ENCODE results near the gene CPNE8. TPM values are rescaled to one million over a fixed set of nuclear protein-coding genes. Genes with fewer than 3 reads are reported as not detected.

Gene CPNE8
- 13.6 TPM for polyA plus RNA-seq (2013, experiment 1 of 2)
- 11.9 TPM for polyA plus RNA-seq (2013, experiment 2 of 2)

- Histone ChIP-seq H3K36me3 (ENCODE audit: control insufficient read depth, insufficient read depth, low read length) (no peaks in the 10 kb centered on the region), H3K4me1 (ENCODE audit: control insufficient read depth, insufficient read depth, low read length, poor library complexity, severe bottlenecking) (no peaks in the 10 kb centered on the region), H3K27ac (ENCODE audit: low read depth, low read length, severe bottlenecking) (peak within 1 kb of the TSS; percentile 92), H3K9me3 (ENCODE audit: control insufficient read depth, low read length) (no peaks in the 10 kb centered on the region), H3K4me3 (ENCODE audit: extremely low read depth, insufficient read depth, low read length, poor library complexity, severe bottlenecking) (peak within 1 kb of the TSS; percentile 68)
- 0 to 1% methylated on average over 24 to 31 of the region's 54 CpGs for WGBS, 2 experiments (ENCODE audit: insufficient coverage in 2 of 2)
These were observed at the start of gene CPNE8 for GRCh38 chr12:38905480-38906351. Gene CPNE8, minus strand, starts transcription at chr12:38905591. Its CDS starts 57 bp downstream, at chr12:38905534.

GRCh38 chr12:38954238-38954873 is 49.0 kb upstream of the CPNE8 start:
- no peaks in the 10 kb centered on the region for H3K9me3 ChIP-seq (ENCODE audit: control insufficient read depth, low read length)

GRCh38 chr12:38949363-38949762 is 44.0 kb upstream of the CPNE8 start:
- Histone ChIP-seq H3K4me3 (ENCODE audit: extremely low read depth, insufficient read depth, low read length, poor library complexity, severe bottlenecking) (no peak overlapping the region), H3K4me1 (ENCODE audit: control insufficient read depth, insufficient read depth, low read length, poor library complexity, severe bottlenecking) (no peaks in the 10 kb centered on the region), H3K36me3 (ENCODE audit: control insufficient read depth, insufficient read depth, low read length) (no peaks in the 10 kb centered on the region), H3K9me3 (ENCODE audit: control insufficient read depth, low read length) (no peaks in the 10 kb centered on the region), H3K27ac (ENCODE audit: low read depth, low read length, severe bottlenecking) (no peak overlapping the region)
- 75 to 86% methylated on average over 1 of the region's 2 CpGs for WGBS, 2 experiments (ENCODE audit: insufficient coverage in 2 of 2)

More at GRCh38 chr12:38954238-38954873, 49.0 kb upstream of the CPNE8 start:
- Histone ChIP-seq H3K4me1 (ENCODE audit: control insufficient read depth, insufficient read depth, low read length, poor library complexity, severe bottlenecking) (no peaks in the 10 kb centered on the region), H3K36me3 (ENCODE audit: control insufficient read depth, insufficient read depth, low read length) (no peaks in the 10 kb centered on the region), H3K4me3 (ENCODE audit: extremely low read depth, insufficient read depth, low read length, poor library complexity, severe bottlenecking) (no peak overlapping the region), H3K27ac (ENCODE audit: low read depth, low read length, severe bottlenecking) (no peak overlapping the region)
- 92 to 94% methylated on average over 2 to 3 of the region's 3 CpGs for WGBS, 2 experiments (ENCODE audit: insufficient coverage in 2 of 2)

- Histone ChIP-seq H3K9me3 (ENCODE audit: control insufficient read depth, low read length) (no peaks in the 10 kb centered on the region), H3K36me3 (ENCODE audit: control insufficient read depth, insufficient read depth, low read length) (no peaks in the 10 kb centered on the region), H3K4me3 (ENCODE audit: extremely low read depth, insufficient read depth, low read length, poor library complexity, severe bottlenecking) (no peak overlapping the region), H3K4me1 (ENCODE audit: control insufficient read depth, insufficient read depth, low read length, poor library complexity, severe bottlenecking) (no peaks in the 10 kb centered on the region), H3K27ac (ENCODE audit: low read depth, low read length, severe bottlenecking) (no peak overlapping the region)
- no CpG with 5 or more reads among the region's 1 CpG for WGBS, 2 experiments (ENCODE audit: insufficient coverage in 2 of 2)
These were observed 29.3 kb upstream of the CPNE8 start for GRCh38 chr12:38934686-38935085.

- Histone ChIP-seq H3K4me3 (ENCODE audit: extremely low read depth, insufficient read depth, low read length, poor library complexity, severe bottlenecking) (no peak overlapping the region), H3K36me3 (ENCODE audit: control insufficient read depth, insufficient read depth, low read length) (no peaks in the 10 kb centered on the region), H3K27ac (ENCODE audit: low read depth, low read length, severe bottlenecking) (no peak overlapping the region), H3K9me3 (ENCODE audit: control insufficient read depth, low read length) (no peaks in the 10 kb centered on the region), H3K4me1 (ENCODE audit: control insufficient read depth, insufficient read depth, low read length, poor library complexity, severe bottlenecking) (no peaks in the 10 kb centered on the region)
- 81 to 83% methylated on average over 3 of the region's 5 CpGs for WGBS, 2 experiments (ENCODE audit: insufficient coverage in 2 of 2)
These were observed 28.7 kb upstream of the CPNE8 start for GRCh38 chr12:38934078-38934584.

- H3K27ac ChIP-seq (ENCODE audit: low read depth, low read length, severe bottlenecking), result no peak overlapping the region
- H3K36me3 ChIP-seq (ENCODE audit: control insufficient read depth, insufficient read depth, low read length), result no peaks in the 10 kb centered on the region
- 88 to 92% methylated on average over 5 to 7 of the region's 7 CpGs for WGBS, 2 experiments (ENCODE audit: insufficient coverage in 2 of 2)
- no peaks in the 10 kb centered on the region for H3K9me3 ChIP-seq (ENCODE audit: control insufficient read depth, low read length)
- no peaks in the 10 kb centered on the region for H3K4me1 ChIP-seq (ENCODE audit: control insufficient read depth, insufficient read depth, low read length, poor library complexity, severe bottlenecking)
- no peak overlapping the region for H3K4me3 ChIP-seq (ENCODE audit: extremely low read depth, insufficient read depth, low read length, poor library complexity, severe bottlenecking)
These were observed 26.9 kb upstream of the CPNE8 start for GRCh38 chr12:38932320-38932719.

GRCh38 chr12:38931461-38931860 is 26.1 kb upstream of the CPNE8 start:
- H3K27ac ChIP-seq (ENCODE audit: low read depth, low read length, severe bottlenecking), result no peak overlapping the region
- no peaks in the 10 kb centered on the region for H3K36me3 ChIP-seq (ENCODE audit: control insufficient read depth, insufficient read depth, low read length)
- H3K4me3 ChIP-seq (ENCODE audit: extremely low read depth, insufficient read depth, low read length, poor library complexity, severe bottlenecking), result no peak overlapping the region
- no peaks in the 10 kb centered on the region for H3K9me3 ChIP-seq (ENCODE audit: control insufficient read depth, low read length)
- 90 to 96% methylated on average over 5 to 6 of the region's 8 CpGs for WGBS, 2 experiments (ENCODE audit: insufficient coverage in 2 of 2)
- H3K4me1 ChIP-seq (ENCODE audit: control insufficient read depth, insufficient read depth, low read length, poor library complexity, severe bottlenecking), result no peaks in the 10 kb centered on the region

GRCh38 chr12:38930990-38931389 is 25.6 kb upstream of the CPNE8 start:
- WGBS, 2 experiments (ENCODE audit: insufficient coverage in 2 of 2), result 87 to 91% methylated on average over 4 of the region's 4 CpGs
- Histone ChIP-seq H3K9me3 (ENCODE audit: control insufficient read depth, low read length) (no peaks in the 10 kb centered on the region), H3K4me3 (ENCODE audit: extremely low read depth, insufficient read depth, low read length, poor library complexity, severe bottlenecking) (no peak overlapping the region), H3K27ac (ENCODE audit: low read depth, low read length, severe bottlenecking) (no peak overlapping the region), H3K36me3 (ENCODE audit: control insufficient read depth, insufficient read depth, low read length) (no peaks in the 10 kb centered on the region), H3K4me1 (ENCODE audit: control insufficient read depth, insufficient read depth, low read length, poor library complexity, severe bottlenecking) (no peaks in the 10 kb centered on the region)

- Histone ChIP-seq H3K4me1 (ENCODE audit: control insufficient read depth, insufficient read depth, low read length, poor library complexity, severe bottlenecking) (no peaks in the 10 kb centered on the region), H3K9me3 (ENCODE audit: control insufficient read depth, low read length) (no peaks in the 10 kb centered on the region), H3K27ac (ENCODE audit: low read depth, low read length, severe bottlenecking) (no peak overlapping the region), H3K4me3 (ENCODE audit: extremely low read depth, insufficient read depth, low read length, poor library complexity, severe bottlenecking) (no peak overlapping the region), H3K36me3 (ENCODE audit: control insufficient read depth, insufficient read depth, low read length) (no peaks in the 10 kb centered on the region)
- no CpG with 5 or more reads among the region's 1 CpG for WGBS, 2 experiments (ENCODE audit: insufficient coverage in 2 of 2)
These were observed 21.1 kb upstream of the CPNE8 start for GRCh38 chr12:38926501-38926900.

GRCh38 chr12:38921025-38921677 is 15.8 kb upstream of the CPNE8 start:
- H3K27ac ChIP-seq (ENCODE audit: low read depth, low read length, severe bottlenecking), result no peak overlapping the region
- 0% methylated on average over 1 of the region's 2 CpGs; no CpG with 5 or more reads in 1 of the 2 experiments for WGBS, 2 experiments (ENCODE audit: insufficient coverage in 2 of 2)

More at GRCh38 chr12:38921025-38921677, 15.8 kb upstream of the CPNE8 start:
- Histone ChIP-seq H3K9me3 (ENCODE audit: control insufficient read depth, low read length) (no peaks in the 10 kb centered on the region), H3K4me3 (ENCODE audit: extremely low read depth, insufficient read depth, low read length, poor library complexity, severe bottlenecking) (no peak overlapping the region), H3K4me1 (ENCODE audit: control insufficient read depth, insufficient read depth, low read length, poor library complexity, severe bottlenecking) (no peaks in the 10 kb centered on the region), H3K36me3 (ENCODE audit: control insufficient read depth, insufficient read depth, low read length) (no peaks in the 10 kb centered on the region)
